NT2/D1 (cell line): ENCODE results near the gene GNG13.

Experiments
- SUZ12 ChIP-seq: IDR thresholded peaks from 2 replicates; pipeline ENCODE4 v1.6.1; 2011; ENCODE audit not compliant: insufficient read length, insufficient read depth; ENCODE audit errors: extremely low read depth
- YY1 ChIP-seq: IDR thresholded peaks from 2 replicates; pipeline ENCODE4 v1.6.1; 2011; ENCODE audit not compliant: insufficient read length, insufficient read depth
- ZNF274 ChIP-seq: IDR thresholded peaks from 2 replicates; pipeline ENCODE4 v1.6.1; 2011; ENCODE audit warnings: mild to moderate bottlenecking, low read depth, low read length

DNA sequence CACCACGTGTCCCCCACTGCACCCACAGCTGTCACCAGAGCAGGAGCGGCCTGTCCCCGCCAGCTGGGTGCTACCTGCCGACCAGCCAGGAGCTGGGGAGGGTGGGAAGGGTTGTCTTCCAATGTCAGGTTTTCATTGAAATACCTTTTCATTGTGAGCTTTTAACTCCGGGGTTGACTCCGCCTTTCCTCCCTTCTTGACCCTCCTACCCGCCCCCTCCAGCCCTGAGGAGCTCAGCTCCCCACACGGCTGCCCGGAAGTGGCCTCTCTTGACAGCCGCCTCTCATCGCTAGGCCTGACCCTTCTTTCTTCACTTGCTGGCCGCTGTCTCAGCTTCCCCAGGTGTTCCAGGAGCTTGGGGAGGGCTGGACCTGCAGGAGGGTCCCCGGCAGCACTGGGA lies 21.2 kb upstream of the GNG13 start:
- no peak for TF ChIP-seq YY1
- no peak for TF ChIP-seq ZNF274
- no peak for TF ChIP-seq SUZ12
